ENCODE results near the gene SPDEF. TPM values are rescaled to one million over a fixed set of nuclear protein-coding genes. Genes with fewer than 3 reads are reported as not detected.

SPDEF gene
- polyA plus RNA-seq, 1 donor from 2014 or later = not detected

DNA sequence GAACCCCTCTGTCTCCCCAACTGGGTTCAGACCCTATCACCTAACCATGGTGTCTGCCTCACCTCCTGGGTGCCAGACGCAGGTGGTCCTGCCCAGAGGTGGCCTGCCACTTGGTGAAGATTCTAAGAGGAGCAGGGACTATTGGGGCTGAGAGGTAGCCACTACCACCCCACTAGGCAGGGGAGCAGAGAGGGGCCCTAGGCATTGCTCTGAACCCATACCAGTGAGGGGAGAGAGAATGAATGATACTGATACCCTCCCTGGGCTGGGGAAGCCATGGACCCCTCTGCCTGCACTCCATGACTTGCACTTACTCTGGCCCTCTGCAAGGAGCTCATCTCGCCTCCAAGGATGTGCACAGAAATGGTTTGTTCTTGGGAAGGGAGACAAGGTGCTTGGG, 31.7 kb upstream of the SPDEF start:
- Mint-ChIP-seq H3K27ac (no peak overlapping the region), H3K4me3 (no peak overlapping the region), H3K4me1 (peaks cover 10 to 13% (median 11%) of the 10 kb centered on the region in 3 donors), H3K27me3 (no peaks in the 10 kb centered on the region), H3K36me3 (peaks cover 1% of the 10 kb centered on the region), H3K9me3 (no peaks in the 10 kb centered on the region)

DNA sequence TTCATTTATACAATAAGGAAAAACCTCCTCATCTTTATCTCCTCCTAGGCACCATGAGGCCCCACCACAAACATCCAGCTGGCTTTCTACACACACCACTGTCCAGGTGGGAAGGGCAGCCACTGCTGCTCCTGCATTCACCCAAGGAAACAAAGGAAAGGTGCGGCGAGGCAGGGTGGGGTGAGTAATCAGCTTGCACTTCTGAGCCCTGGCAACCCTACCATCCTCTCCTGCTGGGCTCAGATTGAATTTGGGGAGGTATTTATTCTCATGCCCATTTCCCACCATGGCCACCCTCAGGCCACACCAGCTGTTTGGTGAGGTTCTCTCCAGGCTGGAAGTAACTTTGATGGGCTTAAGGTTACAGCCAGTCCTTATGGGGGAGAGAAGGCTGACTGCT, 31.2 kb upstream of the SPDEF start:
- H3K9me3 Mint-ChIP-seq = no peaks in the 10 kb centered on the region
- H3K4me3 Mint-ChIP-seq = no peak overlapping the region
- no peak overlapping the region for H3K27ac Mint-ChIP-seq
- peaks cover 1% of the 10 kb centered on the region for H3K36me3 Mint-ChIP-seq
- peaks cover 10 to 13% (median 11%) of the 10 kb centered on the region in 3 donors for H3K4me1 Mint-ChIP-seq
- H3K27me3 Mint-ChIP-seq = no peaks in the 10 kb centered on the region

DNA sequence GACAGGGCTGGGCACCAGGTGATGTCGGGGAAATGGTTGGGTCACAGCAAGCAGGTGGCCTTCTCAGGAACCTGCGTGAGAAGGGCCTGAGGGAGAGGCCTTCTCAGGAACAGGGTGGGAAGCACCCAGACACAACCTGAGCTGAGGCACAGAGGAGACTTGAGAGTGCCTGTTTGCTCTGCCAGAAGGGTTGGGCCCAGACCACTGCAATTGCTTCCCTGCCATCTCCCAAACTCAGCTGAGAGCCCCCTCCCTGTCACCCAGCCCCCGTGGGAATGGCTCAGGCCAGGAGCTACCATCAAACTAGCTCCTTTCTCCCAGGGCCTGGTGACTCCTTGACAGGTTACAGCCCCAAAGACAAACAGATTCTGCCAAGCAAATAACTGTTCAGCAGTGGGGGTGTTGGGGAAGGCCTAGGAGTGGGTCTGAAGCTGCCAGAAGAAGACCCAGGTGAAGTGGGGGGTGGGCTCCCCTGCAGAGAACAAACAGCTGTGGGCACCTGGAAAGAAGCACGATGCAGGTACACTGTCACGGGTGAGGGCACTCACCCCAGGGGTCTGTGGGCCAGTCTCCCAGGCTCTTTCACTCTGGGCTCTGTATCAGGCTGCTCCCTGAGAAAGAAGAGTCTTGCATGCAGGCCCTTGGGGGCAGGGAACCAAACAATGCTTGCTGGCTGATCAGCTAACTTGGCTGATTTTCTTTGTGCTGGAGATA, 30.4 kb upstream of the SPDEF start:
- Mint-ChIP-seq H3K27me3 (no peaks in the 10 kb centered on the region), H3K36me3 (peaks cover 1% of the 10 kb centered on the region), H3K9me3 (no peaks in the 10 kb centered on the region), H3K4me1 (peaks cover 5 to 6% (median 6%) of the 10 kb centered on the region in 3 donors), H3K27ac (peak overlapping the region in 1 of 3 donors; percentile 31), H3K4me3 (no peak overlapping the region)

DNA sequence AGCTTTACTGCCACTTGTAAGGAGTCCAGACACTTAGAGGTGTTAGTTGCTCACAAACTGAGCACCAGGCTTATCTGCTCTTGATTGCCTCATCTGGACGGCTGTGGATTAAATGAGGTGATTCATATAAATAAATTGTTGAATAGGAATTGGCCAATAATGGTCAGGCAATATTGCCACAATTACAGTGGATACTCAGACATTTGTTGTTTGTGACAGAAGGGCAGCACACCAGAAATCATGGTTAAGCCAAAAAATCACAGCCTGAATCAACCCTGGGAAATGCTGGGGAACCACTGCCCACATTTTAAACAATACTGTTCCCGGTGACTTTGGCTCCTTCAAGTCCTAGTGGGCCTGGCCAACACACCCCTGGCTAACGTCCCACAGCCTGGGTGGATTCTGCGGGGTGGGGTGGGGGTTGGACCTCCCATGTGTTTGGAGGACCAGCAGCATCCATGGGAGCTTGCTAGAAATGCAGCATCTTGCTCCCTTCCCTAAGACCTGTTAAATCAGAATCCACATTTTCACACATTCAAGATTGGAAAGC, 29.5 kb upstream of the SPDEF start:
- no peak overlapping the region for H3K27ac Mint-ChIP-seq
- no peak overlapping the region for H3K4me3 Mint-ChIP-seq
- peaks cover 1% of the 10 kb centered on the region for H3K36me3 Mint-ChIP-seq
- no peaks in the 10 kb centered on the region for H3K9me3 Mint-ChIP-seq
- peaks cover 2 to 5% (median 3%) of the 10 kb centered on the region in 3 donors for H3K4me1 Mint-ChIP-seq
- no peaks in the 10 kb centered on the region for H3K27me3 Mint-ChIP-seq

DNA sequence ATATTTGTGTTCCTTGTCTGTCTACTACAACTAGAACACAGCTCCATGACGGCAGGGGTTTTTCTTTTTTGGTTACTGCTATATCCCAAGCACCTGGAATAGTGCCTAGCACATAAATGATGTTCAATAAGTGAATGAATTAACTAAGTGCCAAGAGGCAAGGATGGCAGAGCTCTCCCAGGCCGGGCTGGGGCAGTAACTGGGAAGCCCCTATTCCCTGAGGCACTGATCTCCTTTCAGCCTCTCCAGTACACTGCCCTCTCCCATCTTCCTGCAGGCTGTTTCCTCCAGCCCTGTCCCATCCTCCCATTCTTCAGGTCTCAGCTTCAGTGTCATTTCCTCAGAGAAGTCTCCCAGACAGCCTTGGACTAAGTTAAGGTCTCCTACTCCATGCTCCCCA, 29.0 kb upstream of the SPDEF start:
- H3K9me3 Mint-ChIP-seq = no peaks in the 10 kb centered on the region
- peaks cover 1% of the 10 kb centered on the region for H3K36me3 Mint-ChIP-seq
- H3K27ac Mint-ChIP-seq = peak overlapping the region in 1 of 3 donors; percentile 32
- H3K27me3 Mint-ChIP-seq = no peaks in the 10 kb centered on the region
- H3K4me1 Mint-ChIP-seq = peaks cover 2 to 5% (median 2%) of the 10 kb centered on the region in 3 donors
- H3K4me3 Mint-ChIP-seq = no peak overlapping the region

DNA sequence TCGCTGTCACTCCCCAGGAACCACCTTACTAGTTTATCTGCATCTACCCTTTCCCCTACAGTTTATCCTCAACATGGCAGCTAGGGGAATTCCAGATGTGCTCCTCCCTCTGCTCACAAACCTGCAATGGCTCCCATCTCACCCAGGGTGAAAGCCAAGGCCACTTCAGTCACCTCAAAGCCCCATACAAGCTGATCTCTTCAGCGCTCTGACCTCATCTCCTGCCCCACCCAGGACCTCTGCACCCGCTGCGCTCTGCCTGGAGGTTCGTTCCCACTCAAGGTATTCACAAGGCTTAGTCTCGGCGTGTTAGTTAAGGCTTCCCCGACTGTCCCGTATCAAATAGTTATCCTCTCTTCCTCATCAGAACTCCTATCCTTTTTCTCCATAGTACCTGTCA, 28.6 kb upstream of the SPDEF start:
- H3K27ac Mint-ChIP-seq = peak overlapping the region in 1 of 3 donors; percentile 32
- H3K9me3 Mint-ChIP-seq = no peaks in the 10 kb centered on the region
- peak overlapping the region in 1 of 4 donors; percentile 61 for H3K4me3 Mint-ChIP-seq
- H3K27me3 Mint-ChIP-seq = no peaks in the 10 kb centered on the region
- H3K4me1 Mint-ChIP-seq = peaks cover 2 to 4% (median 2%) of the 10 kb centered on the region in 3 donors
- peaks cover 1% of the 10 kb centered on the region for H3K36me3 Mint-ChIP-seq

DNA sequence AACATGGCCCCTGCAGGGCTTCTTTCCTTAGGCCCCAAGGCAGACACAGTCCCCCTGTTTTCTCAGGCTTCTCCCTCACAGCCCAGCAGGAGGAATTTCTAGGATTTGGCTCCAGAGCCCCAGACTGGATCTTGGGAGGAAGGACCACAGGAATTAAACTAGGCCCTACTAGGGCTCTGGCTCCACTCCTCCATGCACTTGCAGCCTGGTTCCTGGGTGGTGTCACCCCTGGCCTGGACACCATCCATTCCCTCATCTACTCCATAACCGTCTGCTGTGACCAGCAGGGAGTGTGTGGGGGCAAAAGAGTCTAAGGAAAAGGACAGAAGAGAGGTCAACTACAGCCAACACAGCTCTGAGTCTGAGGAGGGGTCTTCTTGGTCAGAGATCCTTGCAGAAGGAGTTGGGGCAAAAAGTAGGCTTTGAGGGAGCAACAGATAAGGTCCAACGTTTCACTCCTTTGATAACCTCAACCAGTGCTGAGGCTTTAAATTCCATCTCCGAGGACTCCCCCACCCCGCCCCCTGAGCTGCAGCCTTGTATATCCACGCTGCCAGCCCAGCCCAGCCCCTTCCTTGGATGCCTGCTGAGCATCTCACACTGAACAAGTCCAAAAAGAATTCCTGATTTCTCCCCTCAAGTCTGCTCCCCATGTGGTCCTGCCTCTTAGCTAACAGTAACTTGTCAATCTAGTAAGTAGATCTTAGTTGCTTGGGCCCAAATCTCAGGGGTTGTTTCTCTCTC, 27.9 kb upstream of the SPDEF start:
- no peak overlapping the region for H3K4me3 Mint-ChIP-seq
- no peaks in the 10 kb centered on the region for H3K9me3 Mint-ChIP-seq
- no peak overlapping the region for H3K27ac Mint-ChIP-seq
- H3K36me3 Mint-ChIP-seq = peaks cover 1% of the 10 kb centered on the region
- H3K27me3 Mint-ChIP-seq = no peaks in the 10 kb centered on the region
- H3K4me1 Mint-ChIP-seq = peaks cover 0 to 3% (median 2%) of the 10 kb centered on the region in 3 donors

DNA sequence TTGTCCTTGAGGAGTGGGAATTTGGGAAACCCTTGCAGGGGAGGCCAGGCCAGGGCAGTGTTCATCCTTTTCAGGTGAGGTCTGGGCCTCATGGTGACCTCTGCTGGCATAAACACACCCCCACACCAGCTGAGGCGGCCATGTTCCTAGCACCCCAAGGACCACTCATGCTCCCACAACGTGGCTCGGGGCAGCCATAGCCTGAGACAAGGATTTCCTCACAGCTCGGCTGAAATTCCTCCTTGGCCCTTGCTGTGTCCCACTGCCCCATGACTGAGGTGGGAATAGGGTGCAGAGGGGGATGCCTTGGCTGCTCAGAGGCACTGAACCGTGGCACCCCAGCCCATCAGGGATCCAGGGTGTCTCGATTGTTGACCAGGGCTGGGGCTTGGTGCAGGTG, 27.3 kb upstream of the SPDEF start:
- Mint-ChIP-seq H3K4me3 (no peak overlapping the region), H3K27ac (no peak overlapping the region), H3K4me1 (peaks cover 0 to 3% (median 2%) of the 10 kb centered on the region in 3 donors), H3K36me3 (peaks cover 1% of the 10 kb centered on the region), H3K9me3 (no peaks in the 10 kb centered on the region), H3K27me3 (no peaks in the 10 kb centered on the region)

DNA sequence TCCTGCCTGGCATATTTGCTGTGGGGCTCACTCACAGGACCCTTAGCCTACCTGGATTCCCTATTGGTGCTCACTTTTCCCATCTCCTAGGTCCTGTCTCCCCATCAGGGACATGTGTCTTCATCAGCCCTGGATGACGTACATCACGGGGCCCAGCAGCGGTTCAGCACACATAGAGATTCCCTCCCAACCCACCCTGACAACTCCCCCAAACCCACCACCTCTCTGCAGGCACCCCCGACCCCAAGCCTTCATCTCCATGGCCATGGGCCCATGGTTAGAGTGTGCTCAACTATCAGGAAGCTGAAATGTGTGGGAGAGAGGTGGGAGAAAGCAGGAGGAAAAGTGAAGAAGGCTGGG, 25.4 kb upstream of the SPDEF start:
- Mint-ChIP-seq H3K4me3 (no peak overlapping the region), H3K27ac (no peak overlapping the region), H3K4me1 (peaks cover 0 to 3% (median 2%) of the 10 kb centered on the region in 3 donors), H3K27me3 (no peaks in the 10 kb centered on the region), H3K9me3 (no peaks in the 10 kb centered on the region), H3K36me3 (no peaks in the 10 kb centered on the region)

DNA sequence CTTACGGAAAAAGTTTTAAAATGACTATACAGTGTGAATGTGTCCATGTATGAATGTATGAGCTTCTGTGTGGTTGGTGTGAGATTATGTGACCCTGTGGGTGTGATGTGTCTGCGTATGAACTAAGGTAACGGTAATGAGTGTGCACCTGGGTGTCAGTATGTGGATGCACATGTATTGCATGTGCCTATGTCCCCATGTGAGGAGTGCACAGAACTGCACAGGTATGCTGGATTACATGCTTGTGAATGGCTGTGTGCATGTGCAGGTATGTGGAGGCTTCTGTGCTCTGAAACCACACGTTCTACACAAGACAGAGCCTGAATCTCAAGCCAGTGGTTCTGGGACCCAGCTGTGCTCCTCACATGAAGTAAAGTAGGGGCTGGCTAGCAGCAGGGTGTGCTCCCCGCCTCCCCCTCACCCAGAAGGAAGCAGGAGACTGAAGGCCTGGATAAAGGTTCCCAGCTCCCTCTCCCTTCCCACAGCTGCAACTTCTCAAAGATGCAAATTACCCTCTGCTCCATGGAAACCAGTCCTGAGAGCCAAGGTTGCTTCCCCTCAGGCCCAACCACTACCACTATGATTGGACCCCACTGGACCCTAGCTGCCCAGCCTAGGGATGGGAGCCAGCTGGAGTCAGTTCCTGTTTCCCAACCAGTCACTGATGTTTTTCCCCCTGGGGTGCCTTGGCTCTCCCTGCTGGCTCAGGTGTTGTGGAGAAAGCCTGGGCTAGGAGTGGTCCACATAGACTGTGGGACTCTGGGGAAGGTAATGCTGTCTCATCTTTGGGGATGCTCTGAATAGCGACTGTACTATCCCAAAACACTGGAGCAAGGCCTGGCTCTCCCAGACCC, 24.8 kb upstream of the SPDEF start:
- Mint-ChIP-seq H3K27me3 (no peaks in the 10 kb centered on the region), H3K27ac (no peak overlapping the region), H3K4me3 (no peak overlapping the region), H3K4me1 (peaks cover 0 to 3% (median 2%) of the 10 kb centered on the region in 3 donors), H3K36me3 (no peaks in the 10 kb centered on the region), H3K9me3 (no peaks in the 10 kb centered on the region)

DNA sequence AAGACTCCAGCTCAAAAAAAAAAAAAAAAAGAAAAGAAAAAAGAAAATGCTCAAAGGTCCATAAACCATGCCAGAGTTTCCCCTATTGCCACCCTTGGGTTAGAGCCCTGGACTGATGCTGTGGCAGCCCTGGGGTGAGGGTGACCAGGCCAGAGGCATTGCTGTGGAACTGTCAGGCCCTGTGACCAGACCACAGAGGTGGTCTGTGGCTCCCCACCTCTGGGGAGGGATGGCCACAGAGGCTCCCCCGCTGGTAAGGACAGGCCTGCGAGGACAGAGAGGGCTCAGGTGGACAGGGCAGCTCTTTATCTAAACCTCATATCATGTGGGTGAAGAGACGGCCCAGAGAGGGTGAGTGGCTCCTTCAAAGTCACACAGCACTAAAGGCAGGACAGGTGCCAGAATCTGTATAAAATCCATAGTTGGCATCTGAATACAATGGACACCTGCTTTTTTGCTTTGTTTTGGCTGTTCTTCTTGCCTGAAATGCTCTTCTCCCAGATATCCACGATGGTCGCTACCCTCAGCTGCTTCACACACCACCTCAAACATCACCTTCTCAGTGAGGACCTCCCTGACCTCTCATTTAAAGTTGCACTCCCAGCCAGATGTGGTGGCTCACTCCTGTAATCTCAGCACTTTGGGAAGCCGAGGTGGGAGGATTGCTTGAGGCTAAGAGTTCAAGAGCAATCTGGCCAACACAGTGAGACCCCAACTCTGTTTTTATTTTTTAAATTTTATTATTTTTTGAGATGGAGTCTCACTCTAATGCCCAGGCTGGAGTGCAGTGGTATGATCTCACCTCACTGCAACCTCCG, 22.5 kb upstream of the SPDEF start:
- no peak overlapping the region for H3K4me3 Mint-ChIP-seq
- H3K27ac Mint-ChIP-seq = no peak overlapping the region
- no peaks in the 10 kb centered on the region for H3K9me3 Mint-ChIP-seq
- H3K36me3 Mint-ChIP-seq = no peaks in the 10 kb centered on the region
- peaks cover 0 to 1% (median 0%) of the 10 kb centered on the region in 3 donors for H3K4me1 Mint-ChIP-seq
- H3K27me3 Mint-ChIP-seq = no peaks in the 10 kb centered on the region

DNA sequence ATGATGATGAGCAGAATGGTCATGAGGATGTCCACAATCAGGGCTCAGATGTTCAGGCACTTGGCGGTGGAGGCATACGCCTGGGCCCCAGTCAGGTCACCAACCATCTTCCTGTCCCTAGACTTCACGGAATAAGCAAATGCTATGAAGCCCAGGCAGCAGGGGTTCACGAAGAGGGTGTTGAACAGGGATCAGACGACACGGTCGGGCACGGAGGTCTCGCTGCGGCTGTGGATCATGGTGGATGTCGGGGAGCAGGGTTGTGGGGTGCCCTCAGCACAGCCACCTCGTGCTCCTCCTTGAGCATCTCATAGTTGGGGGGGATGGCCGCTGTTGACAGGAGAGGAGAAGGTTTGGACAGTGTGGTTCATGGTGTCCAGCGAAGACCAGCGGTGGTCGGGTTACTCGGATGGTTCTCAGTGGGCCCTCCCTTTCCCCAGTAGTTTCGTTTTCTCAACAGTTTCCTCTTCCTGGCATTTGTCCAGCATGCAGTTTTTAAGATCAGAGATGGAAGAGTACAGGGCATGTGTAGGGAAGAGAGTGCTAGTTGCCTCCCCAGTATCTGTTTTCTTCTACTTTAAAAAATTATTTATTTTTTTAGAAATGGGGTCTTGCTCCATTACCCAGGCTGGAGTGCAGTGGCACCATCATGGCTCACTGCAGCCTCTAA, 20.3 kb upstream of the SPDEF start:
- peaks cover 0 to 1% (median 0%) of the 10 kb centered on the region in 3 donors for H3K4me1 Mint-ChIP-seq
- no peaks in the 10 kb centered on the region for H3K36me3 Mint-ChIP-seq
- H3K27me3 Mint-ChIP-seq = no peaks in the 10 kb centered on the region
- H3K27ac Mint-ChIP-seq = peak overlapping the region in 1 of 3 donors; percentile 29
- H3K4me3 Mint-ChIP-seq = no peak overlapping the region
- no peaks in the 10 kb centered on the region for H3K9me3 Mint-ChIP-seq

DNA sequence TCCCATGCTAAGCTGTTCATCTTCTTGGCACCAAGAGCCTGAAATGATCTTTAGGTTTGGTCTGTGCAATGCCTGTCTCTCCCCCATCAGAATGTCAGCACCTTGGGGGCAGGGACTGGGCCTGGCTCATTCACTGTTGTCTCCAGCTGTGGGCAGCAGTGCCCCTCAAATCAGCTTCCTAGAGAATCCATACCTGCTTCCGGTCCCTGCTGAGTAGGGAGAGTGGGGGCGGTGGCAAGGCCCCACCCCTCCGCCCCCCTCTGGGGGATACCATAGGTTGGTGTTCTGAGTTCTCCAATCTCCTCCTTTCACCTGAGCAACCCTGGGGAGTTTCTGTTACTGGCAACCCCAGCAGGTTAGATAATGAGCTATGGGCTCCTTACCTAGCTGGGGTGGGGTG, 19.2 kb upstream of the SPDEF start:
- Mint-ChIP-seq H3K9me3 (no peaks in the 10 kb centered on the region), H3K27ac (no peak overlapping the region), H3K27me3 (no peaks in the 10 kb centered on the region), H3K4me3 (no peak overlapping the region), H3K36me3 (no peaks in the 10 kb centered on the region), H3K4me1 (peaks cover 0 to 1% (median 0%) of the 10 kb centered on the region in 3 donors)

Data from IgD-negative memory B cell (primary cell).